HG02840 (cell line): Measurements from ENCODE around the gene MARCHF5.
"Not testable (repeated sequence)": the region's sequence is repeated elsewhere in the genome, so short reads cannot be mapped to it uniquely, and the experiment has no call there.

Experiments used
- ATAC-seq: cut with Tn5 transposase; IDR thresholded peaks from one replicate; pipeline ENCODE4 v1.9.1; 2021; ENCODE audit warnings: mild to moderate bottlenecking, moderate library complexity, moderate number of reproducible peaks; ENCODE audit not compliant: unreplicated experiment, low FRiP score

The MARCHF5 gene

GRCh38 chr10:92303096-92303495 is 12.1 kb downstream of the MARCHF5 start:
- no peak for ATAC-seq

- no peak for ATAC-seq
These were observed 13.1 kb downstream of the MARCHF5 start for GRCh38 chr10:92304061-92304460.

- ATAC-seq, result no peak
These were observed 14.4 kb downstream of the MARCHF5 start for GRCh38 chr10:92305133-92306072.

- no peak for ATAC-seq
These were observed 18.3 kb downstream of the MARCHF5 start for GRCh38 chr10:92309272-92309671.

- no peak for ATAC-seq
These were observed 22.8 kb downstream of the MARCHF5 start for GRCh38 chr10:92313750-92314149.

- ATAC-seq, result no peak
These were observed 25.6 kb downstream of the MARCHF5 start for GRCh38 chr10:92316610-92317009.

GRCh38 chr10:92323079-92323478 is 32.1 kb downstream of the MARCHF5 start:
- ATAC-seq, result no peak

GRCh38 chr10:92327445-92328433 is 36.8 kb downstream of the MARCHF5 start:
- no peak for ATAC-seq

- ATAC-seq, result no peak
These were observed 38.0 kb downstream of the MARCHF5 start for GRCh38 chr10:92328993-92329392.

- not testable (repeated sequence) for ATAC-seq
These were observed 39.0 kb downstream of the MARCHF5 start for GRCh38 chr10:92329927-92330326.

GRCh38 chr10:92342796-92343195 is 51.8 kb downstream of the MARCHF5 start:
- ATAC-seq, result no peak

GRCh38 chr10:92345575-92345974 is 54.6 kb downstream of the MARCHF5 start:
- ATAC-seq, result not testable (repeated sequence)

- not testable (repeated sequence) for ATAC-seq
These were observed 56.2 kb downstream of the MARCHF5 start for GRCh38 chr10:92347035-92347676.

GRCh38 chr10:92350411-92350810 is 59.4 kb downstream of the MARCHF5 start:
- ATAC-seq, result no peak

- ATAC-seq, result no peak
These were observed 63.6 kb downstream of the MARCHF5 start for GRCh38 chr10:92354587-92354986.

- ATAC-seq, result no peak
These were observed 65.1 kb downstream of the MARCHF5 start for GRCh38 chr10:92356041-92356440.

GRCh38 chr10:92363498-92363897 is 72.5 kb downstream of the MARCHF5 start:
- ATAC-seq, result no peak

- no peak for ATAC-seq
These were observed 75.5 kb downstream of the MARCHF5 start for GRCh38 chr10:92366412-92367021.

- no peak for ATAC-seq
These were observed 87.0 kb downstream of the MARCHF5 start for GRCh38 chr10:92377962-92378361.

GRCh38 chr10:92381543-92381954 is 90.6 kb downstream of the MARCHF5 start:
- ATAC-seq, result no peak
